SK-N-MC (cell line): ENCODE results near the gene ARNT2.

Source experiments
- EZH2 ChIP-seq: fragments of 200-600 bp; sonication (generic); IDR thresholded peaks from one replicate; pipeline ENCODE4 v1.6.1; 2017; ENCODE audit warnings: antibody characterized with exemption
- FOXP2 ChIP-seq: optimal IDR thresholded peaks from 2 replicates; pipeline ENCODE3; 2011; ENCODE audit warnings: mild to moderate bottlenecking, moderate library complexity; ENCODE audit not compliant: insufficient read depth; ENCODE audit errors: extremely low read length, control extremely low read depth
- POLR2AphosphoS5 ChIP-seq: IDR thresholded peaks from 2 replicates; pipeline ENCODE4 v1.6.1; 2012; ENCODE audit warnings: mild to moderate bottlenecking, low read depth, low read length, borderline replicate concordance

DNA sequence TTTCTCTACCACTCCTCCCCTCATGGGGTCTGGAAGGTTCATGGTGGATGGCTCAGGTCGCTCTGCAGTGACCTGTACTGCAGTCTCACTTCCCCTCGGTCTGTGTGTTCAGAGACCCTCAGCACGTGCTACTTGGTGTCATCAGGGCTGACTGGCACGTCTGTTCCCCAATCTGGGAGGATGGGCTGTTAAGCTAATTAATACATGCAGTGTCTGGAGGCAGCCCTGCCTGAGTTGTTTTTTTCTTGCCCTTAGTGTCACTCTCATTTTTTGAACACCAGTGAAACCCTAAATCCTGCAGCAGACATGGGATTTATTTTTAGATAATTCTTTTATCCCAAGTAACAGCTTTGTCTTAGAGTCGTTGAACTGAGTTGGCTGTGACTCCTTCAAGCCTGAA, 64.6 kb downstream of the ARNT2 start:
- TF ChIP-seq EZH2 = no peak
- TF ChIP-seq POLR2AphosphoS5 = no peak
- no peak for TF ChIP-seq FOXP2
